H1 (cell line): ENCODE measurements around the gene RAPGEF1. TPM values are rescaled to one million over a fixed set of nuclear protein-coding genes. Genes with fewer than 3 reads are reported as not detected.

Experiments
- CBX5 ChIP-seq: fragments of 300-800, 300-1000 bp; sonication (generic); IDR thresholded peaks from 2 replicates; pipeline ENCODE4 v1.7.1; 2016; ENCODE audit warnings: antibody characterized with exemption, low read length, low read depth
- CHD7 ChIP-seq: fragments of 300-600 bp; sonication (generic); IDR thresholded peaks from 2 replicates; pipeline ENCODE4 v1.7.1; 2012; ENCODE audit warnings: low read length, moderate library complexity, mild to moderate bottlenecking, inconsistent platforms; ENCODE audit not compliant: insufficient replicate concordance
- CTCF ChIP-seq, 3 experiments: IDR thresholded peaks; 1 replicate in 2 of 3; 2 replicates in 1 of 3; pipeline versions ENCODE4 v1.5.1 to v1.6.1; 2011; ENCODE audit warnings: low read length in 3 of 3, mild to moderate bottlenecking in 3 of 3, inconsistent platforms in 2 of 3, low read depth in 1 of 3, moderate library complexity in 1 of 3; ENCODE audit not compliant: insufficient read depth in 1 of 3; ENCODE audit errors: control extremely low read depth in 1 of 3
- POU5F1 ChIP-seq: IDR thresholded peaks from 2 replicates; pipeline ENCODE4 v1.6.1; 2011; ENCODE audit warnings: low read depth, mild to moderate bottlenecking, low read length, moderate library complexity
- SP2 ChIP-seq: IDR thresholded peaks from 2 replicates; pipeline ENCODE4 v1.6.1; 2012; ENCODE audit warnings: mild to moderate bottlenecking, low read length, inconsistent platforms
- TAF7 ChIP-seq: optimal IDR thresholded peaks from 2 replicates; pipeline ENCODE3; 2011; ENCODE audit warnings: low read depth, mild to moderate bottlenecking, inconsistent platforms, low read length, moderate library complexity, borderline replicate concordance
- polyA plus RNA-seq, 7 experiments: library from polyadenylated mRNA; depleted of rRNA in 3 of 7; stranded (reverse) in 5 of 7; unstranded in 2 of 7; fragments of >200 nt in 5 of 7; fragments of 200-250 nt in 2 of 7; gene quantifications; 1 replicate in 5 of 7; 2 replicates in 1 of 7; 4 replicates in 1 of 7; pipeline versions ENCODE4 v1.2.1 to v1.2.3, GENCODE V29; 2011 to 2013; ENCODE audit warnings: missing spikeins in 2 of 7, mixed read lengths in 2 of 7
- total RNA-seq: library from RNA; stranded (reverse); fragmentation: NEBNext Ultra II Directional; extraction: Animal tissue kit (Norgen Biotek cat#: 25700); gene quantifications from 2 replicates; pipeline ENCODE4 v1.2.1, GENCODE V29; 2021

RAPGEF1 gene
- total and polyA plus RNA-seq, 2 of the 8 experiments (the other 6 are each of a cell fraction or from before 2014, with no cell fraction given), result 29.7 to 78.9 TPM

- TF ChIP-seq CHD7 (no peak), SP2 (no peak), CBX5 (no peak), CTCF (IDR thresholded peaks at IDR 0.05; ENCODE audit: control extremely low read depth in 1 of 3, insufficient read depth in 1 of 3, low read depth in 1 of 3, low read length in 3 of 3) (no peak), TAF7 (no peak), POU5F1 (no peak)
- TF ChIP-seq, all 59 proteins: peak for 0
Observed at GRCh38 chr9:131731237-131731636, 8.6 kb downstream of the RAPGEF1 start (continued).
